ENCODE results near the gene ERC1.

Gene ERC1

DNA sequence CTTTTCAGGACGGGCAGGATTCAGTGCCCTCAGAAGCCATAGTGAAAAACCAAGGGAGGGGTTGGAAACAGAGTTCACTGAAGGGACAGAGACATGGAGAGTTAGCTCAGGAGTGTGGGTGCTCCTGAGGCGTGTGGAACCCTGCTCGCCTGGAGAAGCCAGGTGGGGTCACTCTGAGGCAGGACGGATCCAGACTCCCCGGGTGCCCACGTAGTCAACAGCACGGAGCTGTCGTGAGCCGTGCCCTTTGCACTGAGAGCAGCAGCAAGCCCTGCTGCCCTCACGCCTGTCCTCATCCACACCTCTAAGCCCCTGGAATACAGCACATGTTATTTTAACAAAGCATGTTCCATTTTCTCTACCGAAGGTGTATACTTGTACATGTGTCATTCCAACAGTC lies 488.6 kb downstream of the ERC1 start:
- TF ChIP-seq, protein P1, sequence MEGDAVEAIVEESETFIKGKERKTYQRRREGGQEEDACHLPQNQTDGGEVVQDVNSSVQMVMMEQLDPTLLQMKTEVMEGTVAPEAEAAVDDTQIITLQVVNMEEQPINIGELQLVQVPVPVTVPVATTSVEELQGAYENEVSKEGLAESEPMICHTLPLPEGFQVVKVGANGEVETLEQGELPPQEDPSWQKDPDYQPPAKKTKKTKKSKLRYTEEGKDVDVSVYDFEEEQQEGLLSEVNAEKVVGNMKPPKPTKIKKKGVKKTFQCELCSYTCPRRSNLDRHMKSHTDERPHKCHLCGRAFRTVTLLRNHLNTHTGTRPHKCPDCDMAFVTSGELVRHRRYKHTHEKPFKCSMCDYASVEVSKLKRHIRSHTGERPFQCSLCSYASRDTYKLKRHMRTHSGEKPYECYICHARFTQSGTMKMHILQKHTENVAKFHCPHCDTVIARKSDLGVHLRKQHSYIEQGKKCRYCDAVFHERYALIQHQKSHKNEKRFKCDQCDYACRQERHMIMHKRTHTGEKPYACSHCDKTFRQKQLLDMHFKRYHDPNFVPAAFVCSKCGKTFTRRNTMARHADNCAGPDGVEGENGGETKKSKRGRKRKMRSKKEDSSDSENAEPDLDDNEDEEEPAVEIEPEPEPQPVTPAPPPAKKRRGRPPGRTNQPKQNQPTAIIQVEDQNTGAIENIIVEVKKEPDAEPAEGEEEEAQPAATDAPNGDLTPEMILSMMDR (IDR thresholded peaks at IDR 0.05; ENCODE audit: low read depth, low read length, poor library complexity, severe bottlenecking) = no peak
- TF ChIP-seq EZH2phosphoT487 (IDR thresholded peaks at IDR 0.05; ENCODE audit: borderline replicate concordance, low read length) = no peak

DNA sequence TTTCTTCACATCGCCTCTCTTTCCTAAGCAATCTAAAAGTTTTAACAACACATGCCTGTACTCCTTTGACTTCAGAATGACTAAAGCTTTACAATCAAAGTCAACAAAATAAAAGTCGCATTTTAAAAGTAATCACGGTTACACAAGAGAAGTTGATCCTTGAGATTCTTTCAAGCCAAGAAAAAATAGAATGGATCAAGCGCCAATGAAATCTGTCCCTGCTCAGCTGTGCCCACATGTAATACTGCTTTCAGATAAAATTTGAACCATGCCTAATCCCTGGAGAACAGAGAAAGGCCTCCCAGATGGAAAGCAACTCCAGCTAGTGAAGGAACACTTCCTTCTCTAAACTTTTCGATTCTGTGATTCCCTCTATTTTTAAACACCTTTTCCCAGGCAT lies 490.3 kb downstream of the ERC1 start:
- Histone ChIP-seq H3K27ac (ENCODE audit: low read depth, low read length) (no peak overlapping the region), H3K36me3 (ENCODE audit: control insufficient read depth, low read length) (no peaks in the 10 kb centered on the region), H3F3A (ENCODE audit: control insufficient read depth, insufficient read depth) (no peaks in the 10 kb centered on the region), H4K20me1 (ENCODE audit: control insufficient read depth, insufficient read depth, low read depth, low read length) (no peaks in the 10 kb centered on the region), H3K4me2 (ENCODE audit: low read length) (no peak overlapping the region), H3K27me3 (ENCODE audit: control insufficient read depth, low read length) (no peaks in the 10 kb centered on the region), H3K9me2 (replicated peaks; ENCODE audit: control insufficient read depth, low read length) (no peaks in the 10 kb centered on the region), H3K9me3 (ENCODE audit: control insufficient read depth, insufficient read depth, low read length) (no peaks in the 10 kb centered on the region), H3K4me3 (ENCODE audit: low read length) (no peak overlapping the region), H3K79me2 (ENCODE audit: control insufficient read depth, low read length) (no peaks in the 10 kb centered on the region), H3K4me1 (ENCODE audit: control insufficient read depth, low read length) (no peaks in the 10 kb centered on the region)
- TF ChIP-seq EZH2phosphoT487 (IDR thresholded peaks at IDR 0.05; ENCODE audit: borderline replicate concordance, low read length) = no peak
- TF ChIP-seq, protein P1 (IDR thresholded peaks at IDR 0.05; ENCODE audit: low read depth, low read length, poor library complexity, severe bottlenecking) = no peak

More for the DNA sequence above, 488.6 kb downstream of the ERC1 start:
- H3K36me3 ChIP-seq (ENCODE audit: control insufficient read depth, low read length) = no peaks in the 10 kb centered on the region
- H3K9me2 ChIP-seq (replicated peaks; ENCODE audit: control insufficient read depth, low read length) = no peaks in the 10 kb centered on the region
- no peak overlapping the region for H3K27ac ChIP-seq (ENCODE audit: low read depth, low read length)
- H3K9me3 ChIP-seq (ENCODE audit: control insufficient read depth, insufficient read depth, low read length) = no peaks in the 10 kb centered on the region
- H3K4me2 ChIP-seq (ENCODE audit: low read length) = no peak overlapping the region
- H3F3A ChIP-seq (ENCODE audit: control insufficient read depth, insufficient read depth) = no peaks in the 10 kb centered on the region
- H3K4me3 ChIP-seq (ENCODE audit: low read length) = no peak overlapping the region
- H3K4me1 ChIP-seq (ENCODE audit: control insufficient read depth, low read length) = no peaks in the 10 kb centered on the region
- H3K79me2 ChIP-seq (ENCODE audit: control insufficient read depth, low read length) = no peaks in the 10 kb centered on the region
- H4K20me1 ChIP-seq (ENCODE audit: control insufficient read depth, insufficient read depth, low read depth, low read length) = no peaks in the 10 kb centered on the region
- no peaks in the 10 kb centered on the region for H3K27me3 ChIP-seq (ENCODE audit: control insufficient read depth, low read length)

DNA sequence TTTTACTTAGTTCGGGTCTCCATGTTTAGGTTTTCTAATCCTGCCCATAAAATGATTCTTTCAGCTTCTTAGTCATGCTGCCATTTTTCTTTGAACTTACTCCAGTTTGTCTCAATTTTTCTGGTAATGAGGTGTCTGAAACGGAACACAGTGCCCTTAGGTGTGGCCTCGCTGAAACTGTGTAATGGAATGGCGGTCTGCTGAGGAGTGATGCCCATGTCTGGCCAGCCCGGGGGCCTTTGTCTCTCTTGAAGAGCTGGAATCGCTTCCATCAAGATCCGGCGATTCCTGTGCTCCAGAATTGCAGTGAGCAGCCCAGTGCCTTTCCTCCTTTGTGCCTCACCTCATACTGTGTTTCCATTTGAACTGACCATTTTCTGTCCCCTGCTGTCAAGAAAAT lies 490.9 kb downstream of the ERC1 start:
- Histone ChIP-seq H3K27me3 (ENCODE audit: control insufficient read depth, low read length) (no peaks in the 10 kb centered on the region), H3K9me3 (ENCODE audit: control insufficient read depth, insufficient read depth, low read length) (no peaks in the 10 kb centered on the region), H3K4me3 (ENCODE audit: low read length) (no peak overlapping the region), H3K36me3 (ENCODE audit: control insufficient read depth, low read length) (no peaks in the 10 kb centered on the region), H3F3A (ENCODE audit: control insufficient read depth, insufficient read depth) (no peaks in the 10 kb centered on the region), H4K20me1 (ENCODE audit: control insufficient read depth, insufficient read depth, low read depth, low read length) (no peaks in the 10 kb centered on the region), H3K9me2 (replicated peaks; ENCODE audit: control insufficient read depth, low read length) (no peaks in the 10 kb centered on the region), H3K27ac (ENCODE audit: low read depth, low read length) (no peak overlapping the region), H3K4me1 (ENCODE audit: control insufficient read depth, low read length) (no peaks in the 10 kb centered on the region), H3K4me2 (ENCODE audit: low read length) (no peak overlapping the region), H3K79me2 (ENCODE audit: control insufficient read depth, low read length) (no peaks in the 10 kb centered on the region)
- TF ChIP-seq EZH2phosphoT487 (IDR thresholded peaks at IDR 0.05; ENCODE audit: borderline replicate concordance, low read length) = no peak
- TF ChIP-seq, protein P1 (IDR thresholded peaks at IDR 0.05; ENCODE audit: low read depth, low read length, poor library complexity, severe bottlenecking) = no peak

All from DOHH2 (cell line).